Measurements from ENCODE around the gene RARB.

- TF ChIP-seq CTCF (IDR thresholded peaks at IDR 0.05; ENCODE audit: low read length) (no peak), EZH2 (IDR thresholded peaks at IDR 0.05; ENCODE audit: borderline replicate concordance, low read length) (no peak)
These were observed 51.6 kb downstream of the RARB start for GRCh38 chr3:25479727-25480010.
